ENCODE results near the gene POP5. TPM values are rescaled to one million over a fixed set of nuclear protein-coding genes. Genes with fewer than 3 reads are reported as not detected.

POP5 gene
- total and polyA plus RNA-seq, 5 experiments from 2014 or later = 68.7 to 126 (median 121) TPM

DNA sequence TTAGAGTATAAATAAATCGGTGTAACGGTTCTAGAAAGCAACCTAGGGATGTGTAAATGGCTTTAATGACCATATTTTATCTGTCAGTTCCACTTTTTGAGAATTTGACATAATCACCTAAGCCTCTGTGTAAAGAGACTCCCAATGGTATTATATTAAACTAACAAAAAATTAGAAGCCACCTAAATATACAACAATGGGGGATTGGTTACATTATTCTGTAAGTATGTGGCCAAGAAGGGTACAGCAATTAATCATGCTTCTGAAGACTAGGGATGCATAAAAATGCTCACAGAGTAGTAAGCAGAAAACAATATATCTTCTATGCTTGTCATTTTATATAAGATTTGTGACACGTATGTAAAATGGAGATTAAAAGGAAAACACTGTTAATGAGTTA, 36.5 kb downstream of the POP5 start:
- ATAC-seq (no peak), DNase-seq (no peak)
- Mint-ChIP-seq H3K9me3 (no peaks in the 10 kb centered on the region), H3K4me3 (no peak overlapping the region), H3K27ac (peak overlapping the region in 2 of 10 donors; percentile 29 to 37), H3K4me1 (peaks cover 8 to 47% (median 33%) of the 10 kb centered on the region in 4 donors), H3K36me3 (peaks cover 0 to 47% (median 0%) of the 10 kb centered on the region in 3 donors), H3K27me3 (no peaks in the 10 kb centered on the region)
- POLR2A ChIA-PET = no interaction called here

DNA sequence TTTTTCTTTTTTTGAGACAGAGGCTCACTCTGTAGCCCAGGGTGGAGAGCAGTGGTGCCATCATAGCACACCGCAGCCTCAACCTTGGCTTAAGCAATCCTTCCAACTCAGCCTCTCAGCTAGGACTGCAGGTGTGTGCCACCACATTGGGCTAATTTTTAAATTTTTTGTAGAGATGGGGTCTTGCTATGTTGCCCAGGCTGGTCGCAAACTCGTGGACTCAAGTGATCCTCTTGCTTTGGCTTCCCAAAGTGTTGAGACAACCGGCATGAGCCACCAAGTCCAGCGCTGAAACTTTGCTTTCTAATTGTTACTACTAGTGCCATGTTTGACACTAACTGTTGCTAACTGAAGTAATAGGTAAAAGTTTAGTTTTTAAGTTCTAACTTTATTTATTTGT, 39.0 kb downstream of the POP5 start:
- H3K9me3 Mint-ChIP-seq = no peaks in the 10 kb centered on the region
- POLR2A ChIA-PET = no interaction called here
- H3K4me1 Mint-ChIP-seq = peaks cover 21 to 72% (median 57%) of the 10 kb centered on the region in 4 donors
- no peak overlapping the region for H3K4me3 Mint-ChIP-seq
- peaks cover 0 to 59% (median 0%) of the 10 kb centered on the region in 3 donors for H3K36me3 Mint-ChIP-seq
- no peaks in the 10 kb centered on the region for H3K27me3 Mint-ChIP-seq
- no peak for ATAC-seq
- no peak for DNase-seq
- H3K27ac Mint-ChIP-seq = peak overlapping the region in 1 of 10 donors; percentile 33

DNA sequence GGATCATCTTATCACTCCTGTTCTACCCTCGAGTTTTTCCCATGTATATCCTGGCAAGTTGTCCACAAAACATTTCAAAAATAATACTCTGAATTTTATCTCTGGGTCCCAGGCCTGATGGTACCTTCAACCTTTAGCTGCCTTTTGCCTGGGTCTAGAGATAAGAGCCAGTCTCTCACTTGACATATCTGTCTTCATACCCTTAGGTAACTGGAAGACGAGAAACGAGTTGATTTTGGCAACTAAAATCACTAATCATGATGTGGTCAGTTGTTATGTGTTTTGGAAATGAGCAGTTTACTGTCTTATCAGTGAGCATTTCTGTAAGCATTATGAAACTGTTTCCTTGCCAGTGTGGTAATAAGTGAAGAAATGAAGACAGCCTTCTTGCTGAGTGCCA, 40.8 kb downstream of the POP5 start:
- peak overlapping the region in 6 of 10 donors; percentile 5 to 74 (median 54) for H3K27ac Mint-ChIP-seq
- DNase-seq (no peak), ATAC-seq (no peak)
- peak overlapping the region in 6 of 10 donors; percentile 27 to 48 (median 35) for H3K4me3 Mint-ChIP-seq
- H3K27me3 Mint-ChIP-seq = no peaks in the 10 kb centered on the region
- no peaks in the 10 kb centered on the region for H3K9me3 Mint-ChIP-seq
- POLR2A ChIA-PET = interaction anchor here (0.6 kb wide), 1 partner anchor 83 kb away, joined by 7 read pairs; no protein-coding TSS in a partner anchor
- H3K36me3 Mint-ChIP-seq = peaks cover 0 to 62% (median 0%) of the 10 kb centered on the region in 3 donors
- H3K4me1 Mint-ChIP-seq = peaks cover 23 to 84% (median 69%) of the 10 kb centered on the region in 4 donors

DNA sequence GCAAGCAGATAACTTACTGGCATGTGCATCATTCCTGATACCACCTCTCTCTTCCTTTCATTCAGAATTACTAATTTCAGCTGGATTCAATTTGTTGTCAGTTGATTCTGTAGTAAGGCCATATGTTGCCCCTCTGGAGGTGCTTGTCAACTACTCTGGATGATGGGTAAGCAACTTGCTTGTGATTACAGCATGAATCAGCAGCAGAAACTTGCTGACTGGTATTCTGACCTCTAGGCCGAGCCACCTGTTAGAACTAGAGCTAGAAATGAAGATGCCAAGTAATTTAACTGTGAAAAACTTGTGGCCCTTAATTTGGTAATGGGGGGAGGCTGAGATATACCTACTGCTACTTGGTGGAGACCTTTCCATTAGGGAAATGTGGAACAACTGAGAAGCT, 41.9 kb downstream of the POP5 start:
- no peaks in the 10 kb centered on the region for H3K9me3 Mint-ChIP-seq
- peaks cover 0 to 57% (median 0%) of the 10 kb centered on the region in 3 donors for H3K36me3 Mint-ChIP-seq
- H3K27ac Mint-ChIP-seq = peak overlapping the region in 7 of 10 donors; percentile 19 to 86 (median 68)
- peaks cover 23 to 81% (median 64%) of the 10 kb centered on the region in 4 donors for H3K4me1 Mint-ChIP-seq
- DNase-seq = no peak
- no peaks in the 10 kb centered on the region for H3K27me3 Mint-ChIP-seq
- peak overlapping the region in 8 of 10 donors; percentile 28 to 97 (median 94) for H3K4me3 Mint-ChIP-seq
- POLR2A ChIA-PET = interaction anchor here (0.5 to 2.0 kb wide), 3 partner anchors 9 to 373 kb away, joined by 3 to 6 read pairs (median 5); partner anchors contain the start of gene COQ5
- no peak for ATAC-seq

DNA sequence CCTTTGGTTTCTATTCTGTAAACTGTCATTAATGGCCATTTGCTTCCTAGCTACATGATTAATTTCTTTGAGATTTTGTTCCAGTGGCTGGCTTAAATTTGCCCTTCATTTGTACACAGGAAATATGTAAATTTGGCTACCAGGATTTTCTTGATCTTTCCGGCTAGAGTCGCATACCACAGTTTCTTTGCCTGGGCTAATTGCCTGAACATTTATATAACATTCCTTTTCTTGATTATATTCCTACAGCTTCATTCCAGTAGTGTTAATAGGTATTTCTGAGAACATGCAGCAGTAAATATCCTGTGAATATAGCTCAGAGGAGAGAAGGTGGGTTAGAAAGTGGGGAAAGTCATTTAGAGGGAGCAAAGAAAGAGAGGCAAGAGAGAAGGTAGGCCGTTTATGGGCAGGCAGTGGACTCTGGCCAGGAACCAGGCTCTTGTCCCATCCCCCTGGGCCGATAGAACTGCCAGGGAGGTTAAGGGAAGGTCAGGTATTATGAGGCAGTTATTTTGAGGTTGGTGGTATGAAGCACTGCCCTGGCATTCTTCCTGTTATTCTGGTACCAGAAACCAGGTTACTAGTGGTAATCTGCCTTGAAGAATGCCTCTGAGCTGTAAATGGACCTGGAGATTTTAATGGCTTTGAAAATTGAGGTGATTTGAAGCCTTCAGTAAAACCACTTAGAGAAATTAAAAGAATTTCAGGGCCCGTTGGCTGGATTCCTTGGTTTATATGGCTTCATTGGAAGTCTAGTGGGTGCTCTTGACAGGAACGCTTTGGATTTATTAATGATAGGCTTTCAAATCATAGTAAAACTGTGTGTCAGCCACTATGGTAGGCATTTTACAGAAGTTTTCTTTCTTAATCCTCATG, 42.7 kb downstream of the POP5 start:
- H3K36me3 Mint-ChIP-seq = peaks cover 0 to 51% (median 0%) of the 10 kb centered on the region in 3 donors
- ATAC-seq = no peak

DNA sequence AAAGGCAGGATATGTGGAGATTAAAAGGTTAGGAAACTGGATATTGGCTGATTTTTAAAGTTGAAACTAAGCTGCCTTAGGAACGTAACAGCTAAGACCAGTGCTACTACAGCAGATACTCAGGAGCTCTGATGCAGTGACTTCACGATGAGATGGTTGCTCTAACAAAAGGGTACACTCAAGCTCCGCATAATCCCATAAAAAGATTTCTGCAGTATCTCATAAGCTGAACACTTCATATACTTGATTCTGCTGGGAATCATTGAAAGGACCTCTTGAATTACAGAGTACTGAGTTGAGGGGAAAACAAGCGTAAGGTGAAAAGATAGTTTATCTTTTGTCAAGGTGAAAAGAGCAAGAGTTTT, 43.4 kb downstream of the POP5 start:
- Mint-ChIP-seq H3K4me3 (peak overlapping the region; percentile 83 to 97 (median 94)), H3K4me1 (peaks cover 26 to 75% (median 60%) of the 10 kb centered on the region in 4 donors), H3K9me3 (no peaks in the 10 kb centered on the region), H3K27me3 (no peaks in the 10 kb centered on the region), H3K36me3 (peaks cover 0 to 44% (median 0%) of the 10 kb centered on the region in 3 donors), H3K27ac (peak overlapping the region in 9 of 10 donors; percentile 68 to 89 (median 82))
- DNase-seq (no peak), ATAC-seq (no peak)
- POLR2A ChIA-PET = interaction anchor here (0.9 to 2.0 kb wide), 3 partner anchors 9 to 69 kb away, joined by 3 to 6 read pairs (median 3); partner anchors contain the start of genes COQ5, POP5 and SRSF9

More for the DNA sequence above, 42.7 kb downstream of the POP5 start:
- POLR2A ChIA-PET = interaction anchor here (0.5 to 2.0 kb wide), 5 partner anchors 9 to 374 kb away, joined by 3 to 6 read pairs (median 3); partner anchors contain the start of genes COQ5, POP5 and SRSF9
- H3K4me3 Mint-ChIP-seq = peak overlapping the region; percentile 83 to 97 (median 94)
- H3K27me3 Mint-ChIP-seq = no peaks in the 10 kb centered on the region
- no peaks in the 10 kb centered on the region for H3K9me3 Mint-ChIP-seq
- H3K27ac Mint-ChIP-seq = peak overlapping the region; percentile 68 to 88 (median 81)
- DNase-seq = no peak
- H3K4me1 Mint-ChIP-seq = peaks cover 26 to 80% (median 61%) of the 10 kb centered on the region in 4 donors

DNA sequence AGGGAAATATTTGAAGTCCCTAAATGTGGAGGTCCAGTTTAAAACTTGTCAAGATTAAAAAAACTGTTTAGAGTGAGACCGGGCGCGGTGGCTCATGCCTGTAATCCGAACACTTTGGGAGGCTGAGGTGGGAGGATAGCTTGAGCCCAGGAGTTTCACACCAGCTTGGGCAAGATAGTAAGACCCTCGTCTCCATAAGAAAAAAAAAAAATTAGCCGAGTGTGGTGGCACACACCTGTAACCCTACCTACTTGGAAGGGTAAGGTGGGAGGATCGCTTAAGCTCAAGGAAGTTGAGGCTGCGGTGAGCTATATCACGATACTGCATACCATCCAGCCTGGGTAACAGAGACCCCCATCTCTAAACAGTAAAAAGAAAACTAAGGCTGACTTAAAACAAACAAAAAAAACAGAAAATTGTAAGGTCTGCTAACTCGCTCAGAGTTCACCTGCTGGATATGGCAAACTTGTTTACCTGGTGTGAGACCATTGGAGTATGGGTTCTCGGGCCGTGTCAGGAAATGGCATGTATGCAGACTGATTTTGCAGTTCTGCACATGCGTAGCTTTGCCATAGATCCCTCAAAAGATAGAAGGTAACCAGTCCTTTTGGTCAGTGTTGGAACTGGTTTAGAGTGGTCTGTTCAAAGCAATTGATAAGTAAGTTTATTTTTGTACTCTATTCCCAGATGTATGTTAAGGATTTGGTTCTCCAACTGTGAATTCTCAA, 45.0 kb downstream of the POP5 start:
- ATAC-seq = peak; percentile 32 to 44
- peak in 6 of 10 donors; percentile 9 to 34 (median 25) for DNase-seq
- peaks cover 24 to 64% (median 55%) of the 10 kb centered on the region in 4 donors for H3K4me1 Mint-ChIP-seq
- no peaks in the 10 kb centered on the region for H3K9me3 Mint-ChIP-seq
- POLR2A ChIA-PET = interaction anchor here (0.9 to 1.3 kb wide), 5 partner anchors 22 to 91 kb away, joined by 3 to 4 read pairs (median 3); partner anchors contain the start of gene DYNLL1
- peak overlapping the region; percentile 29 to 97 (median 88) for H3K27ac Mint-ChIP-seq
- no peaks in the 10 kb centered on the region for H3K27me3 Mint-ChIP-seq
- H3K4me3 Mint-ChIP-seq = peak overlapping the region; percentile 91 to 97 (median 94)
- H3K36me3 Mint-ChIP-seq = peaks cover 0 to 28% (median 0%) of the 10 kb centered on the region in 3 donors

DNA sequence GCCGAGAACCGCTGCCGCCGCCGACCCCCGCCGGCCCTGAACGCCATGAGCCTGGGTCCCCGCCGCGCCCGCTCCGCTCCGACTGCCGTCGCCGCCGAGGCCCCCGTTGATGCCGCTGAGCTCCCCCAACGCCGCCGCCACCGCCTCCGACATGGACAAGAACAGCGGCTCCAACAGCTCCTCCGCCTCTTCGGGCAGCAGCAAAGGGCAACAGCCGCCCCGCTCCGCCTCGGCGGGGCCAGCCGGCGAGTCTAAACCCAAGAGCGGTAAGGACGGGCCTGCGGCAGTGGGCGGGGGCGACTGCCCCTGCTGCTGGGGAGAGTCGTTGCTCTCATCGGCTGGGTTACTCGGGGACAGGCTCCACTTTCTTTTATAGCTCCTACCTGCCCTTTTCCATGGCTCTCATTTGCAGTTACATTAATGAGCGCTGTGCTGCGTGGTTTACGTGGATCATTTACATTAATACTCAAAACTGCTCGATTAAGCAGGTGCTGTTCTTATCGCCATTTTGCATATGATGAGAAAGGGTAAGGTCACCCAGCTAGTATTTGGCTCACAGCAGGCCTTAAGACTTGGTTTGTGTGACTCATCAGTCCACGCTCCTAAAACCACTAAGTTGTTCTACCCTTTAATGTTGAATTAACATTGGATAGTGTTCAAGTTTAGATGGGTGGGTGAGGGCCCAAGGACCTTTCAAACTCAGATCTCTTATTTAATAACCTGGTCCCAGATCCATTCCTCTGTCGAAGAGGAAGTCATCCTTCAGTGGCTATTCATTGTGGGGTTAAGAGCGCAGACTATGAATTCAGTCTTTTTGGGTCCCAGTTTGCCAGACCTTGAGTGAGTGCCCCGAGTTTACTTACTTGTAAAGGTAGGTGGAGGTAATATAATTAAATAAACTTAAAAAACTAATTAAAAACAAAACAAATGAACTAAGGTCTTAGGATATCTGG, 46.2 kb downstream of the POP5 start:
- Mint-ChIP-seq H3K4me3 (peak overlapping the region; percentile 91 to 97 (median 94)), H3K36me3 (peaks cover 0 to 17% (median 0%) of the 10 kb centered on the region in 3 donors), H3K4me1 (peaks cover 23 to 58% (median 47%) of the 10 kb centered on the region in 4 donors), H3K9me3 (no peaks in the 10 kb centered on the region), H3K27ac (peak overlapping the region; percentile 90 to 97 (median 95)), H3K27me3 (no peaks in the 10 kb centered on the region)
- ATAC-seq (peak; percentile 62), DNase-seq (peak in 7 of 10 donors; percentile 24 to 74 (median 41))
- POLR2A ChIA-PET = interaction anchor here (0.8 to 2.0 kb wide), 11 partner anchors 9 to 242 kb away, joined by 3 to 6 read pairs (median 4); partner anchors contain the start of genes COX6A1, DYNLL1, POP5 and RNU4-1

DNA sequence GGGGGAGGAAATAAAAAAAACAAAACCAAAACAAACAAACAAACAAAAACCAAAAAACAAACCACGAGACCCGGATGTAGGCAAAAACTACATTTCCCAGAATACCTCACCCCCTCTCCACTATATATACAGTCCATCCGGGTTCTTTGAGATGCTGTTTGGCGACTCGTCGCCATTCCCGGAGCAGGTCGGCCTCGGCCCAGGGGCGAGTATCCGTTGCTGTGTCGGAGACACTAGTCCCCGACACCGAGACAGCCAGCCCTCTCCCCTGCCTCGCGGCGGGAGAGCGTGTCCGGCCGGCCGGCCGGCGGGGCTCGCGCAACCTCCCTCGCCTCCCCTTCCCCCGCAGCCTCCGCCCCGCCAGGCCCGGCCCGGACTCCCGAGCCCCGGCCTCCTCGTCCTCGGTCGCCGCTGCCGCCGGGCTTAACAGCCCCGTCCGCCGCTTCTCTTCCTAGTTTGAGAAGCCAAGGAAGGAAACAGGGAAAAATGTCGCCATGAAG, 46.9 kb downstream of the POP5 start, which contains the start of gene RNF10:
Gene RNF10 (plus strand): TSS at position 154 of the 500 bp plus-strand sequence. CDS start 456 bp downstream, outside the sequence.
- H3K27me3 Mint-ChIP-seq = no peaks in the 10 kb centered on the region
- peak within 1 kb of the TSS; percentile 90 to 97 (median 95) for H3K27ac Mint-ChIP-seq
- H3K4me3 Mint-ChIP-seq = peak within 1 kb of the TSS; percentile 91 to 97 (median 94)
- peaks cover 0 to 11% (median 0%) of the 10 kb centered on the region in 3 donors for H3K36me3 Mint-ChIP-seq
- POLR2A ChIA-PET = interaction anchor here (0.8 to 2.0 kb wide), 10 partner anchors 9 to 333 kb away, joined by 3 to 6 read pairs (median 4); partner anchors contain the start of genes COX6A1, DYNLL1, RNU4-1 and RPLP0
- ATAC-seq (peak; percentile 72 to 76), DNase-seq (peak; percentile 55 to 91 (median 75))
- H3K4me1 Mint-ChIP-seq = peaks cover 24 to 59% (median 48%) of the 10 kb centered on the region in 4 donors
- no peaks in the 10 kb centered on the region for H3K9me3 Mint-ChIP-seq

DNA sequence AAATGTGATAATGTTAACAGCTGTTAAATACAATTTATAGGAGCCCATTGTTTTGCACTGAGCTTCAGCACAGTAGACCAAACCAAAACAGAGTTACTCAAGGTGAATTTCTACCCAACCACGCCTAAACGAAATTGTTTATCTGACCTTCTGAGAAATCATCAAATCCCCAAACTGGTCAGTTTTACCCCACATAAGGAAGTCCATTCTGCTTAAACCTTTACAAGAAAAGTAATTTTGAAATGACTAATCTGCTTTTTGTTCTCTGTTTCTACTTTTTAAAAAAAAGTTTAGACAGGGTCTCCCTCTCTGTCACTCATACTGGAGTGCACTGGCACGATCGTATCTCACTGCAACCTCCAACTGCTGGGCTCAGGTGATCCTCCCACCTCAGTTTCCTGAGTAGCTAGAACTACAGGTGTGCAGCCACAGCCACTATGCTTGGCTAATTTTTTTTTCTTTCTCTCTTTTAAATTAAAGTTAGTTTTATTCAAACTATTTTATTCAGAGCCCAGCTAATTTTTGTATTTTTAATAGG, 48.4 kb downstream of the POP5 start:
- H3K27ac Mint-ChIP-seq = peak overlapping the region in 2 of 10 donors; percentile 13 to 66
- POLR2A ChIA-PET = interaction anchor here (1.0 to 1.4 kb wide), 2 partner anchors 37 to 240 kb away, joined by 3 to 5 read pairs; partner anchors contain the start of genes DYNLL1 and RNU4-1
- H3K4me1 Mint-ChIP-seq = peaks cover 15 to 51% (median 41%) of the 10 kb centered on the region in 4 donors
- ATAC-seq = no peak
- H3K9me3 Mint-ChIP-seq = no peaks in the 10 kb centered on the region
- H3K4me3 Mint-ChIP-seq = no peak overlapping the region
- peaks cover 0 to 3% (median 0%) of the 10 kb centered on the region in 3 donors for H3K36me3 Mint-ChIP-seq
- H3K27me3 Mint-ChIP-seq = no peaks in the 10 kb centered on the region
- DNase-seq = no peak

All from naive thymus-derived CD8-positive, alpha-beta T cell (primary cell).